Peyer's patch (tissue), 4 donors: ENCODE data around the gene SLC22A23.

Source experiments
- CTCF ChIP-seq, 6 experiments: fragments of 450-650 bp in 4 of 6; fragments of 200-600 bp in 2 of 6; sonication (generic) in 1 of 6; IDR thresholded peaks; one replicate each; pipeline ENCODE4 v1.5.1; 2017 to 2019; ENCODE audit warnings: antibody characterized with exemption in 6 of 6, mild to moderate bottlenecking in 3 of 6, moderate library complexity in 1 of 6
- POLR2A ChIP-seq, 2 donors: fragments of 450-650 bp; IDR thresholded peaks; one replicate each; pipeline ENCODE4 v1.5.1; 2017; ENCODE audit warnings: antibody characterized with exemption in 2 of 2, mild to moderate bottlenecking in 2 of 2, moderate library complexity in 2 of 2

DNA sequence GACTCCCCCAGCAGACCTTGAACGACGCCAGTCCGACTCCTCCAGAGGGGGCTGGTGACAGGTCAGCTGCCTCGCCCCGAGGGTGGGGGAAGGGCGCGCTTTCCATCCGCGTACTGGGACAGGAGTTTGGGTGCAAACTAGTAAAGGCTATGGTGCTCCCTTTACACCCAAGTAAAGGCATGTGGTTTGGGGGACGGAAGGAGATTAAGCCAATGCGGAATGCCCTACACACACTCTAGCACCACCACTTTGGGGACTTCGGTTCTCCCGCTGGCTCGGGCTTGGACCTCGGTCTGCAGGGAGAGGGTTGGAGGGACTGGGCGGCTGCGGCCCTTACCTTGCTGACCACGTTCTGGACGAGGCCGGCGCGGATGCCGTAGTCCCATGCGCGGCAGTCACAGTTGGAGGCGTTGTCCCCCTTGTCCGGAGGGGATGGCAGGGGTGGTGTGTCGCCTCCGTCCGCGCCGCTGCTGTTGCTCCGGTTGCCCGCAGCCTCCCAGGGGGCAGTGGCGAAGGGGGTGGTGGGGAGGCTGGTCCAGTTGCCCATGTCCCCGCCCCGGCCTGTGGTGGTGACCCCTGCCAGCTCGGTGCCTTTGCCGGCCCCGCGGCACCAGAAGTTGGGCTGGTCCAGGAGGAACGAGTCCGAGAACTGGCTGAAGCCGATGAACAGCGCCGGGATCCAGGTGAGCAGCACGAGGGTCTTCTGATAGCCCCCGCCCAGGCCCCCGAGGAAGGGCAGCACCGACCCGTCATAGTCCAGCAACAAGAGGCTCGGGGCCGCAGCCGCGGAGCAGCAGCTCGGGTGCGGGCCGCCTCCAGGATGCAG lies 1.1 kb downstream of the SLC22A23 start:
- no peak for TF ChIP-seq CTCF (IDR thresholded peaks at IDR 0.05)
- TF ChIP-seq POLR2A (IDR thresholded peaks at IDR 0.05), result no peak
